GM20431 (cell line): ENCODE measurements around the gene EEF1E1.
"Not testable (repeated sequence)": the region's sequence is repeated elsewhere in the genome, so short reads cannot be mapped to it uniquely, and the experiment has no call there.

ENCODE experiments used
- in situ Hi-C: fragments of 300-500 bp; cut with MseI, MboI; formaldehyde crosslinking; loops from one replicate; pipeline ENCODE4 v1.15.0; 2020; ENCODE audit warnings: low sequenced_read_pairs; ENCODE audit not compliant: unreplicated experiment

EEF1E1 gene

GRCh38 chr6:8065519-8065911, 36.8 kb downstream of the EEF1E1 start:
- in situ Hi-C loops = no loop called here

GRCh38 chr6:8064638-8065518, 37.5 kb downstream of the EEF1E1 start:
- in situ Hi-C loops = no loop called here

- in situ Hi-C loops = no loop called here
These were observed 38.3 kb downstream of the EEF1E1 start, which contains the start of gene BLOC1S5 for GRCh38 chr6:8063761-8064637. Gene BLOC1S5 (minus strand): TSS chr6:8064389. CDS start chr6:8064376, 13 bp downstream.

- in situ Hi-C loops = no loop called here
These were observed 40.6 kb downstream of the EEF1E1 start for GRCh38 chr6:8061736-8062135.

GRCh38 chr6:8060346-8060745, 42.0 kb downstream of the EEF1E1 start:
- in situ Hi-C loops = no loop called here

- in situ Hi-C loops = no loop called here
These were observed 43.2 kb downstream of the EEF1E1 start for GRCh38 chr6:8059129-8059528.

- in situ Hi-C loops = no loop called here
These were observed 44.6 kb downstream of the EEF1E1 start for GRCh38 chr6:8057793-8058192.

GRCh38 chr6:8057263-8057662, 45.1 kb downstream of the EEF1E1 start:
- in situ Hi-C loops = no loop called here

GRCh38 chr6:8054276-8054675, 48.1 kb downstream of the EEF1E1 start:
- in situ Hi-C loops = no loop called here

- in situ Hi-C loops = no loop called here
These were observed 54.6 kb downstream of the EEF1E1 start for GRCh38 chr6:8047541-8048292.

- in situ Hi-C loops = not testable (repeated sequence)
These were observed 56.6 kb downstream of the EEF1E1 start for GRCh38 chr6:8045769-8046168.

GRCh38 chr6:8043221-8043620, 59.1 kb downstream of the EEF1E1 start:
- in situ Hi-C loops = no loop called here

- in situ Hi-C loops = no loop called here
These were observed 60.3 kb downstream of the EEF1E1 start for GRCh38 chr6:8041913-8042583.

GRCh38 chr6:8034107-8034506, 68.2 kb downstream of the EEF1E1 start:
- in situ Hi-C loops = not testable (repeated sequence)

GRCh38 chr6:8030920-8031319, 71.4 kb downstream of the EEF1E1 start:
- in situ Hi-C loops = no loop called here
